ENCODE measurements around the gene UGT2A3.

The UGT2A3 gene

GRCh38 chr4:68917016-68917415, 34.6 kb downstream of the UGT2A3 start:
- DNase-seq (ENCODE audit: low read depth in 1 of 2, low spot score in 1 of 2) = no peak

- no peak for DNase-seq (ENCODE audit: low read depth in 1 of 2, low spot score in 1 of 2)
These were observed 38.8 kb downstream of the UGT2A3 start for GRCh38 chr4:68912807-68913206.

GRCh38 chr4:68909385-68909784, 42.2 kb downstream of the UGT2A3 start:
- no peak for DNase-seq (ENCODE audit: low read depth in 1 of 2, low spot score in 1 of 2)

GRCh38 chr4:68907788-68908700, 43.6 kb downstream of the UGT2A3 start:
- no peak for DNase-seq (ENCODE audit: low read depth in 1 of 2, low spot score in 1 of 2)

- DNase-seq (ENCODE audit: low read depth in 1 of 2, low spot score in 1 of 2) = no peak
These were observed 44.4 kb downstream of the UGT2A3 start for GRCh38 chr4:68907245-68907644.

GRCh38 chr4:68906780-68907137, 44.8 kb downstream of the UGT2A3 start:
- no peak for DNase-seq (ENCODE audit: low read depth in 1 of 2, low spot score in 1 of 2)

GRCh38 chr4:68905939-68906779, 45.4 kb downstream of the UGT2A3 start:
- DNase-seq (ENCODE audit: low read depth in 1 of 2, low spot score in 1 of 2) = no peak

- DNase-seq (ENCODE audit: low read depth in 1 of 2, low spot score in 1 of 2) = no peak
These were observed 46.0 kb downstream of the UGT2A3 start for GRCh38 chr4:68905598-68905938.

GRCh38 chr4:68904786-68905185, 46.8 kb downstream of the UGT2A3 start:
- no peak for DNase-seq (ENCODE audit: low read depth in 1 of 2, low spot score in 1 of 2)

GRCh38 chr4:68896749-68897148, 54.9 kb downstream of the UGT2A3 start:
- no peak for DNase-seq (ENCODE audit: low read depth in 1 of 2, low spot score in 1 of 2)

- DNase-seq (ENCODE audit: low read depth in 1 of 2, low spot score in 1 of 2) = no peak
These were observed 55.9 kb downstream of the UGT2A3 start for GRCh38 chr4:68895561-68896198.

- DNase-seq (ENCODE audit: low read depth in 1 of 2, low spot score in 1 of 2) = no peak
These were observed 58.7 kb downstream of the UGT2A3 start for GRCh38 chr4:68892861-68893260.

- DNase-seq (ENCODE audit: low read depth in 1 of 2, low spot score in 1 of 2) = no peak
These were observed 59.9 kb downstream of the UGT2A3 start for GRCh38 chr4:68891678-68892077.

GRCh38 chr4:68885545-68885944, 66.1 kb downstream of the UGT2A3 start:
- no peak for DNase-seq (ENCODE audit: low read depth in 1 of 2, low spot score in 1 of 2)

GRCh38 chr4:68883870-68884269, 67.7 kb downstream of the UGT2A3 start:
- DNase-seq (ENCODE audit: low read depth in 1 of 2, low spot score in 1 of 2) = no peak
